Measurements from ENCODE around the gene FGF14.

GRCh38 chr13:102172406-102172805 lies 229.4 kb downstream of the FGF14 start:
- TF ChIP-seq CTCF (IDR thresholded peaks at IDR 0.05; ENCODE audit: insufficient read depth, low read length, poor library complexity, severe bottlenecking) (no peak), EZH2phosphoT487 (conservative IDR thresholded peaks at IDR 0.05; ENCODE audit: low read length) (no peak)
